A549 treated with AZD9567 at 1 μM for 4 hours (cell line): Measurements from ENCODE around the gene C14orf93. TPM values are rescaled to one million over a fixed set of nuclear protein-coding genes. Genes with fewer than 3 reads are reported as not detected.

Experiments
- total RNA-seq: library from RNA; stranded (reverse); fragments of 200-300 nt; extraction: Qiagen RNA extraction; gene quantifications from 5 replicates; pipeline ENCODE4 v1.2.3, GENCODE V29; 2022; ENCODE audit not compliant: insufficient read depth

The C14orf93 gene, protein sequence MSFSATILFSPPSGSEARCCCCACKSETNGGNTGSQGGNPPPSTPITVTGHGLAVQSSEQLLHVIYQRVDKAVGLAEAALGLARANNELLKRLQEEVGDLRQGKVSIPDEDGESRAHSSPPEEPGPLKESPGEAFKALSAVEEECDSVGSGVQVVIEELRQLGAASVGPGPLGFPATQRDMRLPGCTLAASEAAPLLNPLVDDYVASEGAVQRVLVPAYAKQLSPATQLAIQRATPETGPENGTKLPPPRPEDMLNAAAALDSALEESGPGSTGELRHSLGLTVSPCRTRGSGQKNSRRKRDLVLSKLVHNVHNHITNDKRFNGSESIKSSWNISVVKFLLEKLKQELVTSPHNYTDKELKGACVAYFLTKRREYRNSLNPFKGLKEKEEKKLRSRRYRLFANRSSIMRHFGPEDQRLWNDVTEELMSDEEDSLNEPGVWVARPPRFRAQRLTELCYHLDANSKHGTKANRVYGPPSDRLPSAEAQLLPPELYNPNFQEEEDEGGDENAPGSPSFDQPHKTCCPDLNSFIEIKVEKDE
- total RNA-seq = 2.6 to 4.9 TPM (median 3.2 TPM) in 5 replicates

GRCh38 chr14:23009939-23010726, at the start of gene C14orf93:
TSS of gene C14orf93 (minus strand) at chr14:23010143. CDS start at chr14:22999023, 11,120 bp downstream.

DNA sequence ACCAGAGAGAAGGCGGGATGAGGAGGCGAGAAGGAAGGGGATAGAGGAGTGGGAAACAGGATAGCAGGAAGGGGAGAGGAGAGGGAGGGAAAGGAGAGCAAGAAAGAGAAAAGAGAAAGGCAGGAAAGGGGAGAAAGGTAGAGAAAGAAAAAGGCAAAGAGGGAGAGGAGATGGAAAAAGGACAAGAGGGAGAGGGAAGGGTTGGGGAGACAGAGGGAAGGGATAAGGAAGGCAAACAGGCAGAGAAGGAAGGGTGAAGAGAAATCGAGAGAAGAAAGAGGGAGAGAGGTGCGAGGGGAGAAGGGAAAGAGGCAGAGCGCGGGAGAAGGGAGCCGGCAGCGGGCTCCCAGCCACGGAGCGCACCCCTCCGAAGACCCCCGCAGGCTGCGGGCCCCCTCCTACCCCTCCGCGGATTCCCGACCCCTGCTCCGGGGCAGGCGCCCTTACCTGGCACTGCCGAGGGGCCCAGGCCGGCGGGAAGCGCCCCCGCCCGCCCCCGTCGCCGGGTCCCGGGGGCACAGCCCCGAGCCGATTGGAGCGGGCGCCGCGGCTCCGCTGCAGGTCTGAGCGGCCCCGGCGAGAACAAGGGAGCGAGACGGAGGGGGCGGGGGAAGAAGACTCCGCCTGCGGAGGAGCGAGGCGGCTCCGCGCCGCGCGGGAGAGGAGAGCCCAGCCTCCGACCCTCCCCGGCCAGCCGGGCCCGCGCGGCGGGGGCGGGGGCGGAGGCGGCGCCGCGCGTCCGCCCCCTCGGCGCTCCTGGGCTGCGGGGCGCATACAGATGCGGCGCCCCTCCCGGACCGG, 47.2 kb upstream of the C14orf93 start, which contains the start of gene CDH24:
Gene CDH24 (minus strand): TSS at position 565 of the 801 bp plus-strand sequence. CDS start 1,787 bp downstream, outside the sequence.

DNA sequence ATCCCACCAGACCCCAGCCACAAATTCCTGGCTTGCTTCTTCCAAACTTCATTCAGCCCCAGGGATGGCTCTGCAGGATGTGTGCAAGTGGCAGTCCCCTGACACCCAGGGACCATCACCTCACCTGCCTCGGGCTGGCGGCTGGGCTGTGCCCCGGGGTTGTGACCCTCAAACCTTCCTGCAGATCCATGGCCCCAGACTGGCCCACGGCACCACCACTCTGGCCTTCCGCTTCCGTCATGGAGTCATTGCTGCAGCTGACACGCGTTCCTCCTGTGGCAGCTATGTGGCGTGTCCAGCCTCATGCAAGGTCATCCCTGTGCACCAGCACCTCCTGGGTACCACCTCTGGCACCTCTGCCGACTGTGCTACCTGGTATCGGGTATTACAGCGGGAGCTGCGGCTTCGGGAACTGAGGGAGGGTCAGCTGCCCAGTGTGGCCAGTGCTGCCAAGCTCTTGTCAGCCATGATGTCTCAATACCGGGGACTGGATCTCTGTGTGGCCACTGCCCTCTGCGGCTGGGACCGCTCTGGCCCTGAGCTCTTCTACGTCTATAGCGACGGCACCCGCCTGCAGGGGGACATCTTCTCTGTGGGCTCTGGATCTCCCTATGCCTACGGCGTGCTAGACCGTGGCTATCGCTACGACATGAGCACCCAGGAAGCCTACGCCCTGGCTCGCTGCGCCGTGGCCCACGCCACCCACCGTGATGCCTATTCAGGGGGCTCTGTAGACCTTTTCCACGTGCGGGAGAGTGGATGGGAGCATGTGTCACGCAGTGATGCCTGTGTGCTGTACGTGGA, 32.4 kb upstream of the C14orf93 start, which contains the start of gene PSMB11:
Gene PSMB11 (plus strand): TSS at position 51 of the 804 bp plus-strand sequence. CDS start 14 bp downstream, at position 65.

GRCh38 chr14:23034498-23035302, 24.8 kb upstream of the C14orf93 start, which contains the start of gene PSMB5:
TSS of gene PSMB5 (minus strand) at chr14:23034900. CDS start at chr14:23034881, 19 bp downstream.

GRCh38 chr14:22982477-22983245, 27.3 kb downstream of the C14orf93 start, which contains the start of gene AJUBA:
TSS of gene AJUBA (minus strand) at chr14:22982551. CDS start at chr14:22982266, 285 bp downstream.

Other genes starting within 250 kb of the C14orf93 start
- gene OXA1L, start 243.5 kb downstream of the C14orf93 start, total RNA-seq = 154 to 171 TPM (median 163 TPM) in 5 replicates
- gene SLC7A7, start 194.7 kb downstream of the C14orf93 start, total RNA-seq = 14.2 to 22.2 TPM (median 16.1 TPM) in 5 replicates
- 147 to 222 TPM (median 208 TPM) in 5 replicates for gene MRPL52, start 180.3 kb downstream of the C14orf93 start, total RNA-seq
- 0.51 to 0.87 TPM (median 0.69 TPM) in 5 replicates for gene MMP14, start 173.6 kb downstream of the C14orf93 start, total RNA-seq
- gene LRP10, start 138.4 kb downstream of the C14orf93 start, total RNA-seq = 71.5 to 77.3 TPM (median 74.0 TPM) in 5 replicates
- gene REM2, start 126.9 kb downstream of the C14orf93 start, total RNA-seq = 0.17 to 0.37 TPM (median 0.29 TPM) in 4 of 5 replicates, not detected in the other
- 53.8 to 65.0 TPM (median 56.4 TPM) in 5 replicates for gene RBM23, start 91.0 kb downstream of the C14orf93 start, total RNA-seq
- gene PRMT5, start 80.8 kb downstream of the C14orf93 start, total RNA-seq = 97.5 to 108 TPM (median 103 TPM) in 5 replicates
- gene HAUS4, start 53.1 kb downstream of the C14orf93 start, total RNA-seq = 32.8 to 41.1 TPM (median 35.9 TPM) in 5 replicates
- 28.6 to 36.0 TPM (median 32.8 TPM) in 5 replicates for gene AJUBA, start 27.6 kb downstream of the C14orf93 start, total RNA-seq
- gene PSMB5, start 24.8 kb upstream of the C14orf93 start, total RNA-seq = 245 to 331 TPM (median 307 TPM) in 5 replicates
- not detected in 5 replicates for gene PSMB11, start 32.1 kb upstream of the C14orf93 start, total RNA-seq
- gene CDH24, start 47.4 kb upstream of the C14orf93 start, total RNA-seq = 3.1 to 5.1 TPM (median 5.0 TPM) in 5 replicates
- 94.3 to 100 TPM (median 97.3 TPM) in 5 replicates for gene ACIN1, start 85.0 kb upstream of the C14orf93 start, total RNA-seq
- 82.9 to 104 TPM (median 100 TPM) in 5 replicates for gene C14orf119, start 85.4 kb upstream of the C14orf93 start, total RNA-seq
- gene CIROP, start 94.8 kb upstream of the C14orf93 start, total RNA-seq = not detected in 5 replicates
- gene CEBPE, start 109.1 kb upstream of the C14orf93 start, total RNA-seq = 0.05 TPM in 1 of 5 replicates, not detected in the others
- 1.1 to 1.5 TPM (median 1.2 TPM) in 4 of 5 replicates, not detected in the other for gene SLC7A8, start 173.5 kb upstream of the C14orf93 start, total RNA-seq
- gene RNF212B, start 227.8 kb upstream of the C14orf93 start, total RNA-seq = not detected in 5 replicates